ENCODE data around the gene TBX18. TPM values are rescaled to one million over a fixed set of nuclear protein-coding genes. Genes with fewer than 3 reads are reported as not detected.

Gene TBX18
- total and polyA plus RNA-seq, 2 of the 4 experiments (the other 2 are of a cell fraction): 0.86 to 1.3 TPM

GRCh38 chr6:84669945-84670344 is 94.5 kb downstream of the TBX18 start:
- Histone ChIP-seq H3K18ac (ENCODE audit: low read depth, low read length) (no peak overlapping the region), H2BK120ac (ENCODE audit: low read depth, low read length) (no peak overlapping the region), H3K79me1 (ENCODE audit: low read depth in 1 of 2, low read length in 2 of 2) (no peaks in the 10 kb centered on the region), H4K91ac (ENCODE audit: insufficient read depth, low read depth, low read length) (no peak overlapping the region), H2AK9ac (replicated peaks; ENCODE audit: low read depth, low read length, poor library complexity) (no peak overlapping the region), H3K9me1 (ENCODE audit: insufficient read depth, low read length) (no peaks in the 10 kb centered on the region), H3K9me3 (ENCODE audit: control insufficient read depth, insufficient read depth, low read length) (no peaks in the 10 kb centered on the region), H4K8ac (ENCODE audit: low read depth in 2 of 2, low read length in 2 of 2) (no peak overlapping the region), H3K36me3 (ENCODE audit: control insufficient read depth, insufficient read depth, low read length) (no peaks in the 10 kb centered on the region), H3K4me2 (ENCODE audit: low read depth, low read length) (no peak overlapping the region), H3K27me3 (ENCODE audit: control insufficient read depth, insufficient read depth, low read length) (no peaks in the 10 kb centered on the region), H3K27ac (ENCODE audit: insufficient read depth, low read length) (no peak overlapping the region), H3K14ac (replicated peaks; ENCODE audit: low read depth, low read length) (no peak overlapping the region), H2BK20ac (ENCODE audit: low read depth, low read length) (no peak overlapping the region), H4K20me1 (ENCODE audit: insufficient read depth, low read length) (no peaks in the 10 kb centered on the region), H3K9ac (ENCODE audit: low read depth, low read length) (no peak overlapping the region), H2AFZ (replicated peaks; ENCODE audit: low read length, poor library complexity) (no peak overlapping the region), H3K56ac (ENCODE audit: extremely low read depth, insufficient read depth, low read length) (no peak overlapping the region), H3K23ac (ENCODE audit: low read depth, low read length) (no peak overlapping the region), H4K5ac (ENCODE audit: low read depth, low read length) (no peak overlapping the region), H2BK5ac (ENCODE audit: low read depth, low read length, poor library complexity, severe bottlenecking) (no peak overlapping the region), H3K4ac (ENCODE audit: low read depth, low read length) (no peak overlapping the region), H3K4me3 (ENCODE audit: insufficient read depth, low read depth, low read length) (no peak overlapping the region), H3K4me1 (ENCODE audit: control insufficient read depth, insufficient read depth, low read length) (peaks cover 2% of the 10 kb centered on the region; the same call in 1 of the 2 replicates), H2AK5ac (ENCODE audit: low read depth, low read length) (no peak overlapping the region), H2BK15ac (ENCODE audit: low read depth, low read length) (no peak overlapping the region)
- ChIA-PET CTCF (no interaction called here), POLR2A (ENCODE audit: unreplicated experiment) (no interaction called here)
- TF ChIP-seq USF2 (IDR thresholded peaks at IDR 0.05; ENCODE audit: low read depth, low read length) (no peak), BHLHE40 (IDR thresholded peaks at IDR 0.05; ENCODE audit: low read depth, low read length) (no peak), RAD21 (IDR thresholded peaks at IDR 0.05; ENCODE audit: low read length) (no peak), MAZ (IDR thresholded peaks at IDR 0.05; ENCODE audit: borderline replicate concordance, low read depth, low read length) (no peak), MAFK (IDR thresholded peaks at IDR 0.05; ENCODE audit: low read depth, low read length) (no peak), SMC3 (IDR thresholded peaks at IDR 0.05; ENCODE audit: low read depth, low read length) (no peak), RCOR1 (IDR thresholded peaks at IDR 0.05; ENCODE audit: insufficient replicate concordance, low read length) (no peak), ELK1 (IDR thresholded peaks at IDR 0.05; ENCODE audit: borderline replicate concordance, low read depth, low read length) (no peak), FOS (IDR thresholded peaks at IDR 0.05; ENCODE audit: low read depth, low read length) (no peak), POLR2A (IDR thresholded peaks at IDR 0.05; ENCODE audit: low read depth, low read length) (no peak), CTCF (conservative IDR thresholded peaks at IDR 0.05; ENCODE audit: low read depth, low read length) (no peak), CHD1 (IDR thresholded peaks at IDR 0.05; ENCODE audit: low read depth, low read length) (no peak), MXI1 (IDR thresholded peaks at IDR 0.05; ENCODE audit: borderline replicate concordance, low read depth, low read length) (no peak), CEBPB (IDR thresholded peaks at IDR 0.05; ENCODE audit: low read depth, low read length) (no peak), NFE2L2 (IDR thresholded peaks at IDR 0.05; ENCODE audit: low read depth, low read length) (no peak), RFX5 (IDR thresholded peaks at IDR 0.05; ENCODE audit: low read depth, low read length) (no peak)
- no CpG with 5 or more reads among the region's 3 CpGs for WGBS, 2 experiments (ENCODE audit: extremely low coverage in 2 of 2, insufficient read length in 1 of 2)
- no TSS peak for BruUV-seq (replicated peaks)
- DNase-seq (no peak), ATAC-seq (ENCODE audit: low read depth) (no peak)
- intact Hi-C loops (cut with micrococcal nuclease) (loop anchor here (10.0 kb wide), 1 partner anchor 105 kb away; no protein-coding TSS in a partner anchor), dilution Hi-C loops (cut with HindIII; ENCODE audit: low sequenced_read_pairs, unreplicated experiment) (no loop called here), in situ Hi-C loops (cut with MboI; ENCODE audit: low sequenced_read_pairs) (no loop called here)
